Natural killer cell (primary cell): ENCODE measurements around the gene NELFE. TPM values are rescaled to one million over a fixed set of nuclear protein-coding genes. Genes with fewer than 3 reads are reported as not detected.
A peak's percentile ranks its signal among the peaks of the same experiment; 100 is the strongest.

Experiments
- ATAC-seq, 3 donors: fragments of 150-1000 bp in 2 of 3; fragments of 200-7000 bp in 1 of 3; cut with Tn5 transposase; 1 replicate in 1 of 3; 2 replicates in 2 of 3; pipeline ENCODE4 v1.10.0; 2021; ENCODE audit warnings: mild to moderate bottlenecking in 2 of 3, moderate library complexity in 2 of 3
- DNase-seq, 2 donors: peaks; one replicate each; pipeline versions ENCODE4 v3.0.0 to v3.0.0-alpha.2; 2013 to 2021; ENCODE audit warnings: mixed read lengths in 1 of 2
- H3K27ac ChIP-seq: one replicate; pipeline ENCODE4 v1.5.1; 2013; ENCODE audit warnings: mild to moderate bottlenecking, low read length
- H3K27me3 ChIP-seq: one replicate; pipeline ENCODE4 v1.6.1; 2013; ENCODE audit warnings: low read length; ENCODE audit not compliant: control insufficient read depth, insufficient read depth
- H3K36me3 ChIP-seq: one replicate; pipeline ENCODE4 v1.6.1; 2013; ENCODE audit warnings: low read length; ENCODE audit not compliant: control insufficient read depth, insufficient read depth
- H3K4me1 ChIP-seq: one replicate; pipeline ENCODE4 v1.6.1; 2013; ENCODE audit warnings: low read length; ENCODE audit not compliant: control insufficient read depth, insufficient read depth
- H3K4me3 ChIP-seq: one replicate; pipeline ENCODE4 v1.5.1; 2013; ENCODE audit warnings: low read length
- H3K9me3 ChIP-seq: one replicate; pipeline ENCODE4 v1.6.1; 2013; ENCODE audit warnings: low read length; ENCODE audit not compliant: control insufficient read depth, insufficient read depth
- H3K27ac Mint-ChIP-seq, 2 donors: one replicate each; pipeline ENCODE4 v1.8.0; 2022; ENCODE audit warnings: mild to moderate bottlenecking in 2 of 2, mixed read lengths in 2 of 2, moderate library complexity in 1 of 2
- H3K27me3 Mint-ChIP-seq, 2 donors: one replicate each; pipeline ENCODE4 v1.8.0; 2022; ENCODE audit warnings: low read depth in 2 of 2, mixed read lengths in 2 of 2
- H3K36me3 Mint-ChIP-seq: one replicate; pipeline ENCODE4 v1.8.0; 2022; ENCODE audit warnings: mixed read lengths
- H3K4me1 Mint-ChIP-seq, 2 donors: one replicate each; pipeline ENCODE4 v1.8.0; 2022; ENCODE audit warnings: mixed read lengths in 2 of 2
- H3K4me3 Mint-ChIP-seq: one replicate; pipeline ENCODE4 v1.8.0; 2022; ENCODE audit warnings: mild to moderate bottlenecking, moderate library complexity, mixed read lengths
- H3K9me3 Mint-ChIP-seq, 2 donors: one replicate each; pipeline ENCODE4 v1.8.0; 2022; ENCODE audit warnings: mixed read lengths in 2 of 2
- CTCF ChIP-seq: fragments of 200-600 bp; IDR thresholded peaks from one replicate; pipeline ENCODE4 v1.8.0; 2022; ENCODE audit warnings: antibody characterized with exemption
- WGBS: methylation state at CpG from one replicate; pipeline ENCODE4 v1.1.7; 2013; ENCODE audit warnings: missing lambda C conversion rate; ENCODE audit not compliant: insufficient coverage; 5-methylcytosine and 5-hydroxymethylcytosine counted together
- intact Hi-C: fragments of 100-400 bp; cut with micrococcal nuclease; formaldehyde crosslinking; loops from one replicate; pipeline ENCODE4 v1.14.2; 2022
- total RNA-seq, 4 donors: library from RNA; stranded (reverse); fragments of 120-200 nt in 1 of 4; gene quantifications; one replicate each; pipeline versions ENCODE4 v1.2.3 to v1.2.4, GENCODE V29; 2013 to 2022

The NELFE gene
- total RNA-seq, 3 donors from 2014 or later (not counting 1 experiment from before 2014, with no cell fraction given): 52.6 to 62.3 (median 56.3) TPM

GRCh38 chr6:31947070-31947675 lies 11.6 kb downstream of the NELFE start:
- H3K36me3 ChIP-seq: peaks cover 4% of the 10 kb centered on the region

GRCh38 chr6:31946370-31946885 lies 12.3 kb downstream of the NELFE start:
- intact Hi-C loops: no loop called here
- Mint-ChIP-seq H3K4me3 (no peak overlapping the region), H3K27me3 (peaks cover 14 to 18% of the 10 kb centered on the region in 2 donors), H3K27ac (no peak overlapping the region), H3K4me1 (peaks cover 0 to 8% of the 10 kb centered on the region in 2 donors), H3K36me3 (no peaks in the 10 kb centered on the region), H3K9me3 (no peaks in the 10 kb centered on the region)
- H3K4me1 ChIP-seq: no peaks in the 10 kb centered on the region
- no peak for ATAC-seq
- H3K27ac ChIP-seq: no peak overlapping the region
- H3K4me3 ChIP-seq: no peak overlapping the region
- DNase-seq: no peak
- TF ChIP-seq CTCF: no peak
- WGBS: 84% methylated on average over 11 of the region's 11 CpGs
- H3K27me3 ChIP-seq: peaks cover 3% of the 10 kb centered on the region
- no peaks in the 10 kb centered on the region for H3K9me3 ChIP-seq
- no peaks in the 10 kb centered on the region for H3K36me3 ChIP-seq

More at GRCh38 chr6:31947070-31947675, 11.6 kb downstream of the NELFE start:
- 88% methylated on average over 24 of the region's 24 CpGs for WGBS
- TF ChIP-seq CTCF: no peak
- H3K4me1 ChIP-seq: no peaks in the 10 kb centered on the region
- no peak overlapping the region for H3K27ac ChIP-seq
- no peak overlapping the region for H3K4me3 ChIP-seq
- H3K9me3 Mint-ChIP-seq: no peaks in the 10 kb centered on the region
- ATAC-seq (no peak), DNase-seq (no peak)
- H3K36me3 Mint-ChIP-seq: no peaks in the 10 kb centered on the region
- H3K27ac Mint-ChIP-seq: no peak overlapping the region
- H3K27me3 Mint-ChIP-seq: peaks cover 14 to 15% of the 10 kb centered on the region in 2 donors
- H3K4me3 Mint-ChIP-seq: no peak overlapping the region
- peaks cover 3% of the 10 kb centered on the region for H3K27me3 ChIP-seq
- H3K9me3 ChIP-seq: no peaks in the 10 kb centered on the region
- intact Hi-C loops: no loop called here
- H3K4me1 Mint-ChIP-seq: peaks cover 0 to 8% of the 10 kb centered on the region in 2 donors

DNA sequence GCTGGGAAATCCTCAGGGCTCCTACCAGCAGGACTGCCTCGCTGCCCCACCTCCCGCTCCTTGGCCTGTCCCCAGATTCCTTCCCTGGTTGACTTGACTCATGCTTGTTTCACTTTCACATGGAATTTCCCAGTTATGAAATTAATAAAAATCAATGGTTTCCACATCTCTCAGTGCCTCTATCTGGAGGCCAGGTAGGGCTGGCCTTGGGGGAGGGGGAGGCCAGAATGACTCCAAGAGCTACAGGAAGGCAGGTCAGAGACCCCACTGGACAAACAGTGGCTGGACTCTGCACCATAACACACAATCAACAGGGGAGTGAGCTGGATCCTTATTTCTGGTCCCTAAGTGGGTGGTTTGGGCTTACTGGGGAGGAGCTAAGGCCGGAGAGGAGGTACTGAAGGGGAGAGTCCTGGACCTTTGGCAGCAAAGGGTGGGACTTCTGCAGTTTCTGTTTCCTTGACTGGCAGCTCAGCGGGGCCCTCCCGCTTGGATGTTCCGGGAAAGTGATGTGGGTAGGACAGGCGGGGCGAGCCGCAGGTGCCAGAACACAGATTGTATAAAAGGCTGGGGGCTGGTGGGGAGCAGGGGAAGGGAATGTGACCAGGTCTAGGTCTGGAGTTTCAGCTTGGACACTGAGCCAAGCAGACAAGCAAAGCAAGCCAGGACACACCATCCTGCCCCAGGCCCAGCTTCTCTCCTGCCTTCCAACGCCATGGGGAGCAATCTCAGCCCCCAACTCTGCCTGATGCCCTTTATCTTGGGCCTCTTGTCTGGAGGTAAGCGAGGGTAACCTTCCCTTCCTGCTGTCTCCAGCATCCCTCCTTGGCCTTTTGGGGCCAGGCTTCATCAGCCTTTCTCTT lies 13.0 kb downstream of the NELFE start, which contains the start of gene CFB:
TSS of gene CFB (plus strand) at position 589 of the 863 bp plus-strand sequence. CDS start at position 716, 127 bp downstream.
- H3K4me3 Mint-ChIP-seq: no peak within 1 kb of the TSS
- peaks cover 3% of the 10 kb centered on the region for H3K27me3 ChIP-seq
- no peak for DNase-seq
- H3K27ac ChIP-seq: no peak within 1 kb of the TSS
- H3K9me3 Mint-ChIP-seq: no peaks in the 10 kb centered on the region
- H3K4me1 ChIP-seq: no peaks in the 10 kb centered on the region
- 69% methylated on average over 11 of the region's 11 CpGs for WGBS
- intact Hi-C loops: no loop called here
- H3K4me1 Mint-ChIP-seq: peaks cover 0 to 8% of the 10 kb centered on the region in 2 donors
- H3K4me3 ChIP-seq: no peak within 1 kb of the TSS
- H3K36me3 Mint-ChIP-seq: no peaks in the 10 kb centered on the region
- H3K9me3 ChIP-seq: no peaks in the 10 kb centered on the region
- no peak for TF ChIP-seq CTCF
- H3K27ac Mint-ChIP-seq: peak within 1 kb of the TSS in 1 of 2 donors; percentile 44
- ATAC-seq: no peak
- no peaks in the 10 kb centered on the region for H3K36me3 ChIP-seq
- peaks cover 15 to 18% of the 10 kb centered on the region in 2 donors for H3K27me3 Mint-ChIP-seq
